Activated effector memory CD4-positive, alpha-beta T cell treated with anti-CD3 and anti-CD28 coated beads, Interleukin-2, amount 50 U/mL, for 16 hours (primary cell): Measurements from ENCODE around the gene CORO7.

Experiments used
- DNase-seq: peaks from one replicate; pipeline ENCODE4 v3.0.0-alpha.2; 2020

Gene CORO7

GRCh38 chr16:4369007-4369733, 47.2 kb downstream of the CORO7 start:
- no peak for DNase-seq

GRCh38 chr16:4367393-4367856, 49.0 kb downstream of the CORO7 start:
- DNase-seq = no peak

GRCh38 chr16:4366016-4366415, 50.4 kb downstream of the CORO7 start:
- DNase-seq = no peak

GRCh38 chr16:4365615-4366014, 50.8 kb downstream of the CORO7 start:
- DNase-seq = no peak

- no peak for DNase-seq
These were observed 51.4 kb downstream of the CORO7 start for GRCh38 chr16:4365014-4365406.

- no peak for DNase-seq
These were observed 52.0 kb downstream of the CORO7 start for GRCh38 chr16:4364196-4365013.

GRCh38 chr16:4362476-4363135, 53.8 kb downstream of the CORO7 start:
- no peak for DNase-seq

- DNase-seq = no peak
These were observed 54.5 kb downstream of the CORO7 start for GRCh38 chr16:4361944-4362311.

- no peak for DNase-seq
These were observed 55.1 kb downstream of the CORO7 start for GRCh38 chr16:4361033-4361943.

GRCh38 chr16:4360538-4361021, 55.8 kb downstream of the CORO7 start:
- no peak for DNase-seq

- no peak for DNase-seq
These were observed 56.5 kb downstream of the CORO7 start for GRCh38 chr16:4359914-4360313.

GRCh38 chr16:4358831-4359561, 57.4 kb downstream of the CORO7 start:
- peak; percentile 90 for DNase-seq

GRCh38 chr16:4358236-4358635, 58.2 kb downstream of the CORO7 start:
- DNase-seq = no peak

- no peak for DNase-seq
These were observed 59.6 kb downstream of the CORO7 start for GRCh38 chr16:4356820-4357219.

GRCh38 chr16:4354512-4355409, 61.6 kb downstream of the CORO7 start:
- DNase-seq = no peak

GRCh38 chr16:4353675-4354074, 62.7 kb downstream of the CORO7 start:
- DNase-seq = no peak

- DNase-seq = no peak
These were observed 63.6 kb downstream of the CORO7 start for GRCh38 chr16:4352843-4353242.

- no peak for DNase-seq
These were observed 64.5 kb downstream of the CORO7 start for GRCh38 chr16:4351880-4352279.

- DNase-seq = peak; percentile 99
These were observed 65.4 kb downstream of the CORO7 start, which contains the start of gene PAM16 for GRCh38 chr16:4350787-4351659. PAM16 (minus strand) TSS chr16:4351321; CDS start chr16:4351234, 87 bp downstream.
